GM10266 (cell line): ENCODE results near the gene EPHB2.
"Not testable (repeated sequence)": the region's sequence is repeated elsewhere in the genome, so short reads cannot be mapped to it uniquely, and the experiment has no call there.

Experiments
- DNase-seq: peaks from one replicate; pipeline ENCODE4 v3.0.0; 2012; ENCODE audit errors: extremely low spot score
- TF ChIP-seq, protein P1 (sequence below): IDR thresholded peaks from 2 replicates; pipeline ENCODE4 v1.5.1; 2012; ENCODE audit warnings: mild to moderate bottlenecking, low read depth; ENCODE audit not compliant: control insufficient read depth, insufficient read depth; ENCODE audit errors: missing control alignments

EPHB2 gene

DNA sequence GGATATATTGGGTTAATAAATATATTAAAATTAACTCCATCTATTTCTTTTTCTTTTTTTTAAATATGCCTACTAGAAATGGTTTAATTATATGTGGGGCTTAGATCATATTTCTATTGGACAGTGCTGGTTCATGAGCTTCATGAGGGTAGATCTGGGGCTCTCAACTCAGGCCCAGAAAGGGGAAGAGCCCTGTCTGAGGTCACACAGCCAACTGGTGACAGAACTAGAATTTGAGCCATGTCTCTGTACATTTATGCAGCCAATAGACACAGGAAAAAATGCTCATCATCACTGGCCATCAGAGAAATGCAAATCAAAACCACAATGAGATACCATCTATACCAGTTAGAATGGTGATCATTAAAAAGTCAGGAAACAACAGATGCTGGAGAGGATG, 5.1 kb upstream of the EPHB2 start:
- TF ChIP-seq, protein P1, sequence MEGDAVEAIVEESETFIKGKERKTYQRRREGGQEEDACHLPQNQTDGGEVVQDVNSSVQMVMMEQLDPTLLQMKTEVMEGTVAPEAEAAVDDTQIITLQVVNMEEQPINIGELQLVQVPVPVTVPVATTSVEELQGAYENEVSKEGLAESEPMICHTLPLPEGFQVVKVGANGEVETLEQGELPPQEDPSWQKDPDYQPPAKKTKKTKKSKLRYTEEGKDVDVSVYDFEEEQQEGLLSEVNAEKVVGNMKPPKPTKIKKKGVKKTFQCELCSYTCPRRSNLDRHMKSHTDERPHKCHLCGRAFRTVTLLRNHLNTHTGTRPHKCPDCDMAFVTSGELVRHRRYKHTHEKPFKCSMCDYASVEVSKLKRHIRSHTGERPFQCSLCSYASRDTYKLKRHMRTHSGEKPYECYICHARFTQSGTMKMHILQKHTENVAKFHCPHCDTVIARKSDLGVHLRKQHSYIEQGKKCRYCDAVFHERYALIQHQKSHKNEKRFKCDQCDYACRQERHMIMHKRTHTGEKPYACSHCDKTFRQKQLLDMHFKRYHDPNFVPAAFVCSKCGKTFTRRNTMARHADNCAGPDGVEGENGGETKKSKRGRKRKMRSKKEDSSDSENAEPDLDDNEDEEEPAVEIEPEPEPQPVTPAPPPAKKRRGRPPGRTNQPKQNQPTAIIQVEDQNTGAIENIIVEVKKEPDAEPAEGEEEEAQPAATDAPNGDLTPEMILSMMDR: no peak
- no peak for DNase-seq

DNA sequence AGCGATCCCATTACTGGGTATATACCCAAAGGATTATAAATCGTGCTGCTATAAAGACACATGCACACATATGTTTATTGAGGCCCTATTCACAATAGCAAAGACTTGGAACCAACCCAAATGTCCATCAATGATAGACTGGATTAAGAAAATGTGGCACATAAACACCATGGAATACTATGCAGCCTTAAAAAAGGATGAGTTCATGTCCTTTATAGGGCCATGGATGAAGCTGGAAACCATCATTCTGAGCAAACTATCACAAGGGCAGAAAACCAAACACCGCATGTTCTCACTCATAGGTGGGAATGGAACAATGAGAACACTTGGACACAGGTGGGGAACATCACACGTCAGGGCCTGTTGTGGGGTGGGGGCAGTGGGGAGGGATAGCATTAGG, 4.5 kb upstream of the EPHB2 start:
- DNase-seq: not testable (repeated sequence)

DNA sequence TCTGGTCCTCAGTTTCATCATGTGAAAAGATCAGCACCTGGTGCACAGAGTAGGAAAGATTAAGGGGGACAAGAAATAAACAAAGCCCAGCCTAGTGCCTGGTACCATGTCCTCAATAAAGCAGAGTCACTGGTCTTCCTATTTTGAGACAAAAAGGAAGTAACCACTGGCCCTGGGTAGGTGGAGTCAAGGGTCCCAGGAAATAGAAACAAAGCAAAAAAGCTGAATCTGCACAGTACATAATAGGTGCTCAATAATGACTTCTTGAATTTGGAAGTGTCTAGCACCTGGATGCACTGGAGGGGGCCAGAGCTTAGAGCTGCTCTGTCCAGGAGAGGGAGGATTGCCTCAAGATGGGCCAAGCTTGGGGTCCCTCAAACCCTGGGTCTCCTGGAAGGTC, 1.9 kb upstream of the EPHB2 start:
- DNase-seq: no peak
- TF ChIP-seq, protein P1: no peak

DNA sequence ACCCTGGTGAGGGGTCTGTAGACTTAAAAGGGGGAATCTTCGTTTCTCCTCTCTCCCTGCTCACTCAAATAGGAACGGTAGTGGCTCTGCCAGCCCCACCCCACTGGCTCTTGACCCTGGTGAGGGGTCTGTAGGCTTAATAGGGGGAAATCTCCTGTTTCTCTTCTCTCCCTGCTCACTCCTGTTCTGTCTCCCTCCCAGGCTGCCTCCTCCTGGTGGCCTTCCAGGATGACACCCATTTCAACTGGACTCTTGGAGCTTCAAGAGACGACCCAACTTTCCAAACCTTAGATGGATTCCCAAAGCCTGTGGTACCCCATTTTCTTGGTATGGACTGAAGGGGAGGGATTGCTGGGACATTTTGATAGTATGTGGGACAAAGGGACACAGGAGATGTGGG, 1.4 kb upstream of the EPHB2 start:
- no peak for DNase-seq
- TF ChIP-seq, protein P1: no peak

DNA sequence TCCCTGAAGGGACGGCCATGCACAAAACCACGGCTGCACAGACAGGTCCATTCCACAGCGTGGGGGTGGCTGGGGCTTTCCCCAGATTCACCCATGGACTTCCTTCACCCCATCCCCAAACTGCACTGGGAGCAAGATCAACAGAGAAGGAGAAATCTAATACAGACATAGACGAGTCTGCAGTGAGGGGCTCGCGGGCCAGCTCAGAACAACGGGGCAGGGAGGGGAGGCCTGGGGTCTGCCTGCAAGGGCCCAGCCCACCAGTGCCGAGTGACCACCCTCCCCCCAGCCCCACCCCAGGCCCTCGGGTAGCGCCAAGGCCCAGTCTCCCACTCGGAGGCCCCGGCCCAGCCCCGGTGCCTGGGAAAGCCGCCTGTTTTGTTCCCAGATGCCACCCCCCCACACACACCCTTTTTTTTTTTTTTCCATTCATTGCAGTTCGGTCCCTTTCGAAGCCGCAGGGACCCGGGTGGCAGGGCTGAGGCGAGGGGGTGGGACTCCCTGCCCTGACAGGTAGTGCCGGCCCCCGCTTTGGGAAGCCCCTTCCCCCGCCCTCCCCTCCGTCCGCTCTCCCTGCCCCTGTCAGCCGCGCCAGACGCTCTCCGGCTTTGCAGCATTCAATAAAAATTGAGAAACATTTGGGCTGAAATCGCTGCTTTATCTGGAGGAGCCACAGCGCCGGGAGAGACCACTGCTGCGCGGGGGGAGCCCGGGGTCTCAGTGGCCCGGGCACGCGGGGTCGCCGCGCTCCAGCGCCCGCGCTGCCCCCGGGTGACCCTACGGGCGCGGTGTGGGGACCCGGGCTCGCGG, 543 bp upstream of the EPHB2 start:
- DNase-seq: peak; percentile 40
- TF ChIP-seq, protein P1: no peak

DNA sequence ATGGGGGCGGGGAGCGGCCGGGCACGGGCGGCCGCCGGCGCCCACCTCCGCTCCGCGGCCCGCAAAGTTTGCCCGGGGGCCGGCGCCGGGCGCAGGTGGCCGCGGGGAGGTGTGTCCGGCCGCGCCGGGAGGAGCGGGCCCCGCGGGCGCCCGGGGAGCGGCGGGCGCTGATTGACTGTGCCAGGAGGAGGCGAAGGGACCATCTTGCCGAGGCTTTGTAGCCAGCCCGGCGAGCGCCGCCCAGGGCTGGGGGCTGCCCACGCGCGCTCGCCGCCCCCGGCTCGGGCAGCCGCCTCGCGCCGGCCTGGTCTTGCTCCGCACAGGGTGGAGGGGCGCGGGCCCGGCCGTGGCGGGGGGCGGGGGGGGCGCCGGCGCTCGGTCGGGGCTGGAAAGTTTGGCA, 432 bp downstream of the EPHB2 start:
- peak; percentile 47 for DNase-seq
- TF ChIP-seq, protein P1: no peak

DNA sequence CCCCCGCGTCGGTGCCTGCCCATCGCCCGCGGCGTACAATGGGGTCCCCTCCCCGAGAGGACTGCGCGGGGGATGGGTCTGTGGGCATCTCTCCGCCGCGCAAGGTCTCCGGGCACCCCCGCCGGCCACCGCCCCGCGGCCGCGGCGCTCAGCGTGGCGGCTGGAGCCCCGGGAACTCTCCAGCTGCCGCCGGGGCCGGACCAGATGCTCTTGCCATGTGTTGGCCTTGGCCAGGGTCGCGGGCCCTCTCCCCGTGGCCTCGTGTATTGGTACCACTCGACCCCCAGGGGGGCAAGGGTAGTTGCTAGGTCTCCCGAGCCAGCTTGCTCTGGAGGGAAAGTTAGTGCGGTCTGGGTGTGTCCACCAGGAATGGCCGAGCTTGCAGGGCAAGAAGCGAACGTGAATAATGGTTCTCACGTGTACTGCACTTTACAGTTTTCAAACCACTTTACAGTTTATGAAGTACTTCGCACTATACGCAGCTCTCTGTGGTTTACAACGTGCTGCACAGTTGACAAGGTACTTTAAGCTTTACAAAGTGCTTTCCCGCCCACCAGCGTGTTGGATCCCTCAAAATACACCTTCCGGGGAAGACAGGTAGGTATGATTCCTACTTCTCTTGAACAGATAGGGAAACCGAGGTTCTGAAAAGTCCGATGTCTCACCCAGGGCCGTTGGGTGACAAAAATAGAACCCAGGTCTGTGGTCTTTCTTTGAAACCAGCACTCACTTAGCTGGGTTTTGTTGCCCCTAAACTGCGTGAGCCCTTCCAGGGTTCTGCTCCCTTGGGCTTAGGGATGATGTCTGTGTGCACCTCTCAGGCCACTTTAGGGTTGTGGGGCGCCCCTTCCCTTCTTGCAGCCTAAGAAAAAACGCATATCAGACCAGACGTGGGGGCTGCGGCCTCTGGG, 1.2 kb downstream of the EPHB2 start:
- no peak for DNase-seq
- TF ChIP-seq, protein P1: no peak
